HG03575 (cell line): ENCODE measurements around the gene S100A4.
"Not testable (repeated sequence)": the region's sequence is repeated elsewhere in the genome, so short reads cannot be mapped to it uniquely, and the experiment has no call there.

ENCODE experiments used
- ATAC-seq: cut with Tn5 transposase; IDR thresholded peaks from one replicate; pipeline ENCODE4 v1.9.1; 2021; ENCODE audit not compliant: unreplicated experiment, insufficient number of reproducible peaks, low FRiP score; ENCODE audit errors: extremely low read depth

S100A4 gene

DNA sequence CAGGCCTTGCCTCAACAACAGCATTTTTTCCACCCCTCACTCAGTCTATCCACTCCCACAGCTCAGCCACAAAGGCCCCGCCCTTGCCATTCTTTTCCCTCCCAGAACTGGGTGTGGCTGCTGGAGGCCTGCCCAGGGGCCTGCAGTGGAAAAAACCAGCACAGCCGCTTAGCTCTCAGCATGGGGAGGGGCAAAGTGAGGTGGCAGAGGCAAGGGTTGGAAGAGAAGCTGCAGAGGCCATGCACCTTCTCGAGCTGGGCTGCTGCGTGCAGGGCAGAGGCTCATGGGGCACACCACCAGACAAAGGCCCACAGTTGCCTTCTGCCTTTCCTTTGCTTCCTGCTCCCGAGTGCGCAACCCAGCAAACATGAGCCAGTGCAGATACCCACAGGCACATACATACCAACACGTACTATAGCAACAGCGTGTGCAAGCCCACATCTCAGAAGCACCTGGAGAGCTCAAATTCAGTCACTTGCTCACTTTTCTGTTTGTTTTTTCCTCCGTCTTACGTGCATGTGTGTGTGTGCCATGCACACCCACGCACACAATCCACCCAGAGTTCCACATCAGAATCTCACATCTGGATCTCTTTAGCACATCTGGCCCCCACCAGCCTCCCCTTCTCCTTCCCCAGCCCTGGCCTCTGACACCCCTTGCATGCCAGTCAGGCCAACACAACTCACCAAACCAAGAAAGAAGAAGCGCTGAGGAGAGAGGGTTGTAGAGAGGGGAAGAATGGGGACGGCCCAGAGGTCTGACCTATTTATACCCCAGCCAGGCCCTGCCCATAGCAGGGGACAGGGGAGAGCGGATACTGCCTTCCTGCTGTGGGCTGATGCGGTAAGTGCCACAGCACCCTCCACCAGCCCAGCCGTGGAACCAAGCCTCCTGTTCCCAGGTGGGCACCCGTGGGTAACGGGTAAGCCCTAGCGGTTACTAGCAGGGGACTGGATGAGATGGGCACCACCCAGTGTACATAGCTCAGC lies at the start of gene S100A4:
TSS of gene S100A4 (minus strand) at position 740 of the 989 bp plus-strand sequence. CDS start 1,012 bp downstream, outside the sequence.
- ATAC-seq = no peak

DNA sequence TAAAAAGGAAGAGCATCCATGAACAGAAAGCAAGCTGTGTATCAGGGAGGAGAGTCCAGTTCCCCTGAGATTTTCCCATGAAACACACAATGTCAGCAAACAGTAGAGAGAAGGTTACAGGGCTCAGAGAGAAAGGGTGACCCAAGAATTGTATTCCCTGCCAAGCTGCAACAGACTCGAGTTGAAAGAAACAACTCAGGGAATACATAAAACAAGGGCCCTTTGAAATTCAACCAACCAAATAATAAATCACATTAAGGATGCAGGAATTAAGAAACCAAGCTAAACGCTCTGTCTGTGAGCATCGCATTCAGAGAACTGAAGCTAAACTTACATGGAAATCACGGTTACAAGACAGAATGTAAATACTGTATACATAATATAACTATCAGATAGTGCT lies 47.1 kb upstream of the S100A4 start:
- ATAC-seq = no peak

DNA sequence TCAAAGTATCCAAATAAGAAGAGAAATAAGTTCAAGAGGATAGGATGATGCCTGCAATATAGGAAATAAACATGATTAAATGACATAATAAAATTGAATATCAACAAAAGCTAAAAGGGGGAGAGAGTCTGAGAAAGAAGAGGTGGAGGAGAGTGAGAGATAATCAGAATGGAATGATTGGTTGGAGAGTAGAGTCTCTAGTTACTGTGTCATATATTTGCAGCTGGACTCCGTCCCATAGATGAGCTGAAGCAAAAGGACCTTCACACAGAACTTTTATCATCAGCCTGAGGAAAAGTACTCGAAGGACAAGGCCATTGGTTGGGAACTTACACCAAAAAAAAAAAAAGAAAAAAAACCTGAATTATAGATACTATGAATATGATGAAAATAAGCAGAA lies 42.9 kb upstream of the S100A4 start:
- ATAC-seq = no peak

DNA sequence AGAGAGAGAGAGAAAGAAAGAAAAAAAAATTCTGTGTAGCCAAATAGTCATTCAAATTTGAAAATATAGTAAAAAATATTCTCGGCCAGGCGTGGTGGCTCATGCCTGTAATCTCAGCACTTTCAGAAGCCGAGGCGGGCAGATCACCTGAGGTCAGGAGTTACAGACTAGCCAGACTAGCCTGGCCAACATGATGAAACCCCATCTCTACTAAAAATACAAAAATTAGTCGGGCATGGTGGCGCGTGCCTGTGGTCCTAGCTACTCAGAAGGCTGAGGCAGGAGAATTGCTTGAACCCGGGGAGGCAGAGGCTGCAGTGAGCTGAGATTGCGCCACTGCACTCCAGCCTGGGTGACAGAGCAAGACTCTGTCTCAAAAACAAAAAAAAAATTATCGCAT lies 42.4 kb upstream of the S100A4 start:
- ATAC-seq = not testable (repeated sequence)

DNA sequence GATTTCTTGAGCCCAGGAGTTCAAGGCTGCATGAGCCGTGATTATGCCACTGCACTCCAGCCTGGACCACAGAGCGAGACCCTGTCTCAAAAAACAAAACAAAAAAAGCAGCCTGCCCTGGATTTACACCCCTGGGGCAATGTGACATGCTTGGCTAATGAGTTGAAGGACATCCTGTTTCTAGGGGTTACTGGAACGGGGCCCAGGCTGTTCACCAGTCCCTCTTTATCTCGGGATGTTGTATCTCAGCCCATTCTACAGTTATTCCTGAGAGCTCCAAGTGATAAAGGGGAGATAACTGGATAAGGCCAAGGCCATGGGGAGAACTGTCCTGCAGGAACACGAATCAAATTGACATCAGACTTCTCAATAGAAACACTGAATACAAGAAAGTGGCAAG lies 41.7 kb upstream of the S100A4 start:
- no peak for ATAC-seq

DNA sequence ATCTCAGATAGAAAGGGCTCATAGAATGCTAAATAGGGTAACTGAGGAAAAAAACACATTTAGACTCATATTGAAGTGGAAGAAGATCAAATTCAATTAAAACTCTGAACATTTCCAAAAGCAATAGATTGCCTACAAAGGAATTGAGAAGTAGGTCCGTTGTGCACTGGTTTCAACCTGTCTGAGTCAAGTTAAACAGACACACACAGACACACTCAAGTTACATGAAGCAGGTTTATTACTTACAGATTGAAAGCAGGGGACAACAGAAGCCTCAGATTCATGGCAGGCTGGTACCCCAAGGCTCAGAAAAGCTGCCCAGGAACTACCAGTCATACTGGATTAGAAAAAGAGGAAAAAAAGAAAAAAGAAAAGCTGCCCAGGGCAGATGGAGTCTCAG lies 40.7 kb upstream of the S100A4 start:
- ATAC-seq = no peak

DNA sequence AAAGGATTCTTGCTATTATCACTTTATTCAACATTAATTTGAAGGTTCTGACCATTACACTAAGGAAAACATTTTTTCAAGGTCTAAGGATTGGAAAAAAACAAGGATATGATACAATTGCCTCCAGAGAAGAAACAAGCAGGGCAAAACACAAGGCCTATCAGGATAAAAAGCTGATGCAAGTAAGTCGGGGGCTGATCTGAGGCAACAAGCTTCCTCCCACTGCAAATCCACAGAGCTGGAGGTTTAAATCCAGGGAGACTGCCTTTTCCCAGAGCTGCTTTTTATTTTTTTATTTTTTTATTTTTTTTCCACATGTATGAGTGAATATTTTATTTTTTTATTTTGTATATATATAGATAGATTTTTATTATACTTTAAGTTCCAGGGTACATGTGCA lies 39.4 kb upstream of the S100A4 start:
- no peak for ATAC-seq

DNA sequence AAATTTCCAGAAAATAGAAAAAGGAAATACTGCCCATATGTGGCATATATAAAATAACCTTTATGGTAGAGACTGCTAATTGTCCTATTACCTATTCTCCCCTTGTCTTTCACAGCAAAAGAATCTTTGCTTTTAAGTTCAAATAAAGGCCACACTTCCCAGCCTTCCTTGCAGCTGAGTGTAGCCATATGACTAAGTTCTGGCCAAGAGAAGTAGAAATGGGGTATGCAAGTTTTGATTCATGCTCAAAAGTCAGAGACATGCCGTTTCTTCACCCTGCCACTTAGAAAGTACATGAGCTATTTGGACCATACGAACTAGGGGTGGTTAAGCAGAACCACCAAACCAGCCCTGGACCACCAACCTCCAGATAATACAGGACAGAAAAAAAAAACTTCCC lies 38.4 kb upstream of the S100A4 start:
- ATAC-seq = no peak

DNA sequence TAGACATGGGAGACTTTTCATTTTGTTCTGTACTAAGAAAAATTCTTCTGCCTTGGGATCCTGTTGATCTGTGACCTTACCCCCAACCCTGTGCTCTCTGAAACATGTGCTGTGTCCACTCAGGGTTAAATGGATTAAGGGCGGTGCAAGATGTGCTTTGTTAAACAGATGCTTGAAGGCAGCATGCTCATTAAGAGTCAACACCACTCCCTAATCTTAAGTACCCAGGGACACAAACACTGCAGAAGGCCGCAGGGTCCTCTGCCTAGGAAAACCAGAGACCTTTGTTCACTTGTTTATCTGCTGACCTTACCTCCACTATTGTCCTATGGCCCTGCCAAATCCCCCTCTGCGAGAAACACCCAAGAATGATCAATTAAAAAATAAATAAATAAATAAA lies 37.9 kb upstream of the S100A4 start:
- not testable (repeated sequence) for ATAC-seq

DNA sequence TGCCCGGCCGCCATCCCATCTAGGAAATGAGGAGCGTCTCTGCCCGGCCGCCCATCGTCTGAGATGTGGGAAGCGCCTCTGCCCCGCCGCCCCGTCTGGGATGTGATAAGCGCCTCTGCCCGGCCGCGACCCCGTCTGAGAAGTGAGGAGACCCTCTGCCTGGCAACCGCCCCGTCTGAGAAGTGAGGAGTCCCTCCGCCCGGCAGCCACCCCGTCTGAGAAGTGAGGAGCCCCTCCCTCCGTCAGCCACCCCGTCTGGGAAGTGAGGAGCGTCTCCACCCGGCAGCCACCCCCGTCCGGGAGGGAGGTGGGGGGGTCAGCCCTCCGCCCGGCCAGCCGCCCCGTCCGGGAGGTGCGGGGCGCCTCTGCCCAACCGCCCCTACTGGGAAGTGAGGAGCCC lies 37.2 kb upstream of the S100A4 start:
- not testable (repeated sequence) for ATAC-seq

DNA sequence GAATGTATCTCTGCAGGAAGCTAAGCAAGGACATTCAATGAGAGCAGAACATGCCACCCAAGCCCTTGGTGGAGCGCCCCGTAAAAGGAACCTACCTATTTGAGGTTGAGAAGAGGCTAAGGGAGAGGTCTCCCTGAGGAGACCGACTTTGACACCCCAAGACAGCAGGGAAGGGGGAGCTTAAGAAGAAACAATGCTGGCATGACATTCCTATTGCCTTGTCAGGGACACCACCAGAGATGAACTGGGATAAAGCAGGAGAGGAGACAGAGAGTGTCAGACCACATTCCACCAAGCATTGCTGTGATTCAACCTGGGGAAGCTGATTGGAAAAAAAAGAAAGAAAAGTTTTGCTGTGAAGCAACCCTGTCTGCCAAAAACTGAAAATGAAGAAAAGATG lies 33.3 kb upstream of the S100A4 start:
- no peak for ATAC-seq

DNA sequence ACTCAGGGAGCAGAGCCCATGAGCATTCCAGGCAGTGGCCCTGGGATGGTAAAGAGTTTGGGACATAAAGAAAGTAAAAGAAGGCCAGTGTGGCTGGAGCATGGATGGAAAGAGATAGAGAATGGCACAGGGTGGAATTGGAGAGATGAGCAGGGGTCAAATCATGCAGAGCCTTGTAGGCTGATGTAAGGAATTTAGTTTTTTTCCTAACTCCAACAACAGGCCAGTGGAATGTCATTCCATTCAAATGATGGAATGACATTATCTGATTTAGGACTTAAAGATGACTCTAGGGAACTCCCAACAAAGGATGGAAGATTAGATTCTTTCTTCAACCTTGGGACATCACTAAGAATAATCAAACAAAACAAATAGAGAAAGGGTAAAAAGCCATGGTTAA lies 32.9 kb upstream of the S100A4 start:
- no peak for ATAC-seq

DNA sequence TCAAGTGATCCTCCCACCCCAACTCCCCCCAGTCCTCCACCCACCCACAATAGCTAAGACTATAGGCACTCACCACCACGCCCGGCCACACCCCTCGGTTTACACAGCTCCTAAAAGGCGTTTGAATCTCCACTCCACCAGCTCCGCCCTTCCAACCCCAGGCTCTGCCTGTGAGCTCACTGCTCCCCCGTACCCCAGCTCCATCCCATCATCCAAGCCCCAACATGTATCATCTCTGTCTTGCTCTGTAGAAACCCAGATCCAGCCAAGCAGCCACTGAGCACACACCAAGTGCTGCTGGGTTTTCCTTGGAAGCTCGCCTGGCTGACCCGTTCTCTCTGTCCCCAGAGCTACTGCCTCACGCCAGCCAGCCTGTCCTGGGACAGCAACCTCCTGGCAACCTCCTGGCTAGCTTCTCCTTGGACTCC lies 32.0 kb upstream of the S100A4 start:
- ATAC-seq = no peak

DNA sequence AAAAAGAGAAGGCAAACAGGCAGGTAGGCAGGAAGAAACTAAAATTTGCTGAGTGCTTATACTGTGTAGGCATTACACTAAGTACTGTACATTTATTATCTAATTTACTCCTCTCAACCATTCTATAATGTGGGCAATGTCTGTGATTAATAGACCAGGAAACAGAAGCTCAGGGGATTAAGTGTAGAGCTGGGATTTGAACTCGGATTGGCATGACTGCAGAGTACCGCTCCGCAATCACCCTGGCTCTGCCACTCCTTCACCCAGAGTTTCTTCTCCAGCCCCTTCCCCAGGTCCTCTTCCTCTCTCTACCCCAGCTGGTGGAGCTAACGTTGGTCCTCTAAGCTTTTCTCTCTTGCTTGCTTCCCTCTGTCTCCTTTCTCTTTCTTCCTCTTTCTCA lies 31.5 kb upstream of the S100A4 start:
- ATAC-seq = no peak

DNA sequence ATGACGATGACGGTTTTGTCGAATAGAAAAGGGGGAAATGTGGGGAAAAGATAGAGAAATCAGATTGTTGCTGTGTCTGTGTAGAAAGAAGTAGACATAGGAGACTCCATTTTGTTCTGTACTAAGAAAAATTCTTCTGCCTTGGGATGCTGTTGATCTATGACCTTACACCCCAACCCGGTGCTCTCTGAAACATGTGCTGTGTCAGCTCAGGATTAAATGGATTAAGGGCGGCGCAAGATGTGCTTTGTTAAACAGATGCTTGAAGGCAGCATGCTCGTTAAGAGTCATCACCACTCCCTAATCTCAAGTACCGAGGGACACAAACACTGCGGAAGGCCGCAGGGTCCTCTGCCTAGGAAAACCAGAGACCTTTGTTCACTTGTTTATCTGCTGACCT lies 29.9 kb upstream of the S100A4 start:
- ATAC-seq = not testable (repeated sequence)

DNA sequence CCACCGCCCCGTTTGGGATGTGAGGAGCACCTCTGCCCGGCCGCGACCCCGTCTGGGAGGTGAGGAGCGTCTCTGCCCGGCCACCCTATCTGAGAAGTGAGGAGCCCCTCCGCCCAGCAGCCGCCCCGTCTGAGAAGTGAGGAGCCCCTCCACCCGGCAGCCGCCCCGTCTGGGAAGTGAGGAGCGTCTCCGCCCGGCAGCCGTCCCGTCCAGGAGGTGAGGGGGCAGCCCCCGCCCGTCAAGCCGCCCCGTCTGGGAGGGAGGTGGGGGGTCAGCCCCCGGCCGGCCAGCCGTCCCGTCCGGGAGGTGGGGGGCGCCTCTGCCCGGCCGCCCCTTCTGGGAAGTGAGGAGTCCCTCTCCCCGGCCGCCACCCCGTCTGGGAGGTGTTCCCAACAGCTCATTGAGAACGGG lies 29.5 kb upstream of the S100A4 start:
- ATAC-seq = not testable (repeated sequence)

DNA sequence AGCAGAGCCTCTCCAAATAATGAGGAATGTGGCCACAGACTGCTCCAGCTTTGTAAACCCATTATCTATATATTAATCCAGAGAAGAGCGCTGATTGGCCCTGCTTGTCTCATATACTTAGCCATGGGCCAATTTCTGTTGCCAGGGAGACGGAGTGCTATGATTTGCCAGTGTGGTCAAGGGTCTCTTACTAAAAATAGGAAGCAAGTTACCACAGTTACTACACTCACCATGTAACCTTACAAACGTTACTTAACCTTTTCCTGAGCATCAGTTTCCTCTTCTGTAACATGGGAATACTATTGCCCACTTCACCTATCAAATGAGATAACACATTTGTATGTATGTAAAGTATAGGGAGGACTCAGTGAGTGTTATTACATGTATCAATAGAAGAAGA lies 27.7 kb upstream of the S100A4 start:
- ATAC-seq = no peak

DNA sequence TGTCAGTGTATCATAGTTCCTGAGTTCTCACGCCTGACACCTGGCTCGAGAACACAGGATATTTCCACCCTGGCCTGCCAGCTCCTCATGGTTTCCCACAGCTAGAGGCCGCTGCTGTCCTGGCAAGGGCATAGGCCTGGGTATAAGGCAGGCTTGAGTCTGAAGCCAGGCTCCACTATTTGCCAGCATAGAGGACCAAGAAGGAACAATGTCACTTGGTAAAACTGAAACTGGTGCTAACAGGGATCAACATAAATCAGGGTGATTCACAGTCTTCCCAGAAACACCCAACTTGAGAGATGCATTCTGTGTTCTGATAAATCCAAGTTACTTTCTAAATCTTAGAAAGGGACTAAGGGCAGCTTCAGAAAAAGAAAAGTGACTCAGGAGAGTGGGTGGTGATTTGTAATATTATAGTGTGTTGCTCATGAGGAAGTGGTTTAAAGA lies 27.0 kb upstream of the S100A4 start:
- ATAC-seq = no peak

DNA sequence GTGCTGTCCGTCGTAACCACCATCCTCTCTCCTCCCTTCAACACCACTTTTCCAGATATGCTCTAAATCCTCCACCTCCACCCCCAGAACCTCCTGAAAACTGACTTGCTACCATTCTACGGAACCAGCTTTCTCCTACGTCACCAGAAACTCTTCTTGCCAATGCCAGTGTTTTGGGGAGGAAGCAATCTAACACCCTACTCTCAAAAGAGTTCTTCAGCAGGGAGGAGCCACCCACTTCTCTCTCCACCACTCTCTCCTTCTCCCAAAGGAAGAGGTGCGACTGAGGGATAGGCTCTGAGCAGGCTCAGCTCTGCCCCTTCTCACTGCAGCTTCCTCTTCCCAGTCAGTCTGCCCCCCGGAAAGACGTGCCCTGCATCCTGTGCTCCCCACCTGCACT lies 26.1 kb upstream of the S100A4 start:
- no peak for ATAC-seq

DNA sequence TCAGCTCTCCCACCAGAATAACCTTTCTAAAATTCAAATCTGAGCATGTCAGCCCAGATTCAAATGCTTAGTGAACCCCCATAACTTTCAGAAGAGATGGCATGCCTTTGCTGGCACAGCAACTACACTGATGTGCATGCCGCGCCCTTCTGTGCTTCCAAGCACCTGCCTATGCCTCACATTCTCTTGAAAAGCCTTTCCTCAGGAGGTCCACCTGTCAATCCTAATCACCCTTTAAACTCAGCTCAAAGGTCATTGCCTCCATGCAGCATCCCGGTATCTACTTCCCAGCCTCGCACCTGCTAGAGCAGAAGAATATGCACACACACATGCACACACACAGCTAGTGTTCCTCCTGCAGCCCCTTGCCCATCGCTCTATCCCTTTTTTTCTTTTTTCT lies 25.3 kb upstream of the S100A4 start:
- ATAC-seq = no peak

DNA sequence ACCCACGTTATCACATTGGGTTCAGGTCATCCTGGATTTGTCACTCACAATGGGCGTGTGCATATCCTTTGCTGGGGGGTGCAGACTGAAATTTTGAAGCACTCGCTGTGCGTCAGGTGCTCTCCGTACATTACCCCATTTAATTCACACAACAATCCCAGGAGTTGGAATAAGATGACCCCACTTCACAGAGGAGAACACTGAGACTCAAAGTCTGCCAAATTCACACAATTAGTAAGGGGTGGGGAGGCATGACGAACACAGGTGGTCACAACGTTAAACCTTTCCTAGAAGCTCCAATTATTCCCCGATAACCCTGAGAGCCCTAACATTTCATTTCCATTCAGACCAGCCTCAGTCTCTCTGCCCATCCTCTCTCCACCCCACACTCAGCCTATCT lies 23.9 kb upstream of the S100A4 start:
- no peak for ATAC-seq
